ENCODE data around the gene SH3BGRL2. TPM values are rescaled to one million over a fixed set of nuclear protein-coding genes. Genes with fewer than 3 reads are reported as not detected.

The SH3BGRL2 gene
- total and polyA plus RNA-seq, 9 donors: 6.3 to 9.5 (median 8.2) TPM

- no peak for DNase-seq
- Histone ChIP-seq H3K27ac (ENCODE audit: low read length) (no peak overlapping the region), H3K4me3 (ENCODE audit: low read length) (no peak overlapping the region), H3K9me3 (replicated peaks; ENCODE audit: control insufficient read depth, low read depth, low read length) (no peaks in the 10 kb centered on the region), H3K4me1 (ENCODE audit: control insufficient read depth, insufficient read depth, low read length) (no peaks in the 10 kb centered on the region), H3K36me3 (ENCODE audit: control insufficient read depth, insufficient read depth, low read length) (no peaks in the 10 kb centered on the region), H3K27me3 (ENCODE audit: control insufficient read depth, insufficient read depth, low read length) (no peaks in the 10 kb centered on the region)
- no CpG with 5 or more reads among the region's 1 CpG for WGBS (ENCODE audit: insufficient coverage)
Measured at GRCh38 chr6:79684876-79685275, 53.7 kb downstream of the SH3BGRL2 start.

- Histone ChIP-seq H3K9me3 (replicated peaks; ENCODE audit: control insufficient read depth, low read depth, low read length) (no peaks in the 10 kb centered on the region), H3K27me3 (ENCODE audit: control insufficient read depth, insufficient read depth, low read length) (no peaks in the 10 kb centered on the region), H3K4me3 (ENCODE audit: low read length) (no peak overlapping the region), H3K27ac (ENCODE audit: low read length) (no peak overlapping the region), H3K36me3 (ENCODE audit: control insufficient read depth, insufficient read depth, low read length) (no peaks in the 10 kb centered on the region), H3K4me1 (ENCODE audit: control insufficient read depth, insufficient read depth, low read length) (no peaks in the 10 kb centered on the region)
- DNase-seq: no peak
- WGBS (ENCODE audit: insufficient coverage): 60% methylated on average over 1 of the region's 3 CpGs
Measured at GRCh38 chr6:79686707-79687309, 55.7 kb downstream of the SH3BGRL2 start.

- no peaks in the 10 kb centered on the region for H3K36me3 ChIP-seq (ENCODE audit: control insufficient read depth, insufficient read depth, low read length)
- no peak overlapping the region for H3K27ac ChIP-seq (ENCODE audit: low read length)
- H3K4me1 ChIP-seq (ENCODE audit: control insufficient read depth, insufficient read depth, low read length): no peaks in the 10 kb centered on the region
- DNase-seq: no peak
- no peaks in the 10 kb centered on the region for H3K27me3 ChIP-seq (ENCODE audit: control insufficient read depth, insufficient read depth, low read length)
- no peaks in the 10 kb centered on the region for H3K9me3 ChIP-seq (replicated peaks; ENCODE audit: control insufficient read depth, low read depth, low read length)
- H3K4me3 ChIP-seq (ENCODE audit: low read length): no peak overlapping the region
- no CpG with 5 or more reads among the region's 1 CpG for WGBS (ENCODE audit: insufficient coverage)
Measured at GRCh38 chr6:79687759-79688158, 56.6 kb downstream of the SH3BGRL2 start.

GRCh38 chr6:79694156-79694555, 63.0 kb downstream of the SH3BGRL2 start:
- H3K36me3 ChIP-seq (ENCODE audit: control insufficient read depth, insufficient read depth, low read length): no peaks in the 10 kb centered on the region
- no CpG with 5 or more reads among the region's 3 CpGs for WGBS (ENCODE audit: insufficient coverage)
- H3K9me3 ChIP-seq (replicated peaks; ENCODE audit: control insufficient read depth, low read depth, low read length): no peaks in the 10 kb centered on the region
- H3K4me1 ChIP-seq (ENCODE audit: control insufficient read depth, insufficient read depth, low read length): no peaks in the 10 kb centered on the region
- H3K27me3 ChIP-seq (ENCODE audit: control insufficient read depth, insufficient read depth, low read length): no peaks in the 10 kb centered on the region
- H3K4me3 ChIP-seq (ENCODE audit: low read length): no peak overlapping the region
- no peak overlapping the region for H3K27ac ChIP-seq (ENCODE audit: low read length)
- no peak for DNase-seq

DNA sequence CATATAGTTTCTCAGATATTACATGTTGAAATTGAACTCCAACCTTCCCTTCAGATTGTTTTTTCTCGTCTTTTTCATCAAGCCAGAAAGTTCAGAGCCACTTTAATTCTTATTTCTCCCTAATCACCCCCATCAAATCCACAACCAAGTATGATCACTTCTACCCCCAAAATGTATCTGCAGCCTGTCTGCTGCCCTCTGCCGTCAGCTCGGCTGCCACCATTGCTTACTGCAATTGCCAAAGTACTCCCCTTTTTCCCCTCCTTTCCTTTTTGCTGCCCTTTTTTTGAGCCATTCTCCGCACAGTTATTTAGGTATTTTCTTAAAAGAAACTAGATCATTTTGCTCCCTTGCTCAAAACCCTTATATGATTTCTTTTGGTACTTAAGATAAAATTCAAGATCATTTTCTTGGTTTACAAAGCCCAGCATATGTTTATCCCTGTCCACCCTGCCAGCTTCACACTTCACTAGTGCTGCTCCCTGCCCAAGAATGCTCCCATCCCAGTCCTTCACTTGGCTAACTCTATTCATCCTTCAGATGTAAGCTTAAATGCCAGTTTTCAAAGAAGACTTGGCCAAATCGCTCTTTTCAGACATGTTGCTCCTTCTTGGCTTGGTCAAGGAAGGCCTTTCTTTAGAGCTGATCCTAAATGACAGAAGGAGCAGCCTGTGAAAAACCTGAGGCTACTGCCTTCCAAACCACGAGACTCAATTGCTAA, 63.7 kb downstream of the SH3BGRL2 start:
- Histone ChIP-seq H3K36me3 (ENCODE audit: control insufficient read depth, insufficient read depth, low read length) (no peaks in the 10 kb centered on the region), H3K4me3 (ENCODE audit: low read length) (no peak overlapping the region), H3K4me1 (ENCODE audit: control insufficient read depth, insufficient read depth, low read length) (no peaks in the 10 kb centered on the region), H3K27ac (ENCODE audit: low read length) (no peak overlapping the region), H3K27me3 (ENCODE audit: control insufficient read depth, insufficient read depth, low read length) (no peaks in the 10 kb centered on the region), H3K9me3 (replicated peaks; ENCODE audit: control insufficient read depth, low read depth, low read length) (no peaks in the 10 kb centered on the region)
- 91% methylated on average over 6 of the region's 6 CpGs for WGBS (ENCODE audit: insufficient coverage)
- DNase-seq: no peak

- 100% methylated on average over 1 of the region's 4 CpGs for WGBS (ENCODE audit: insufficient coverage)
- H3K27ac ChIP-seq (ENCODE audit: low read length): no peak overlapping the region
- H3K27me3 ChIP-seq (ENCODE audit: control insufficient read depth, insufficient read depth, low read length): no peaks in the 10 kb centered on the region
- H3K9me3 ChIP-seq (replicated peaks; ENCODE audit: control insufficient read depth, low read depth, low read length): no peaks in the 10 kb centered on the region
- H3K4me1 ChIP-seq (ENCODE audit: control insufficient read depth, insufficient read depth, low read length): no peaks in the 10 kb centered on the region
- no peak for DNase-seq
- H3K36me3 ChIP-seq (ENCODE audit: control insufficient read depth, insufficient read depth, low read length): no peaks in the 10 kb centered on the region
- H3K4me3 ChIP-seq (ENCODE audit: low read length): no peak overlapping the region
Measured at GRCh38 chr6:79697430-79697829, 66.3 kb downstream of the SH3BGRL2 start.

GRCh38 chr6:79699606-79700005, 68.5 kb downstream of the SH3BGRL2 start:
- H3K27me3 ChIP-seq (ENCODE audit: control insufficient read depth, insufficient read depth, low read length): no peaks in the 10 kb centered on the region
- DNase-seq: no peak
- no peak overlapping the region for H3K27ac ChIP-seq (ENCODE audit: low read length)
- H3K4me1 ChIP-seq (ENCODE audit: control insufficient read depth, insufficient read depth, low read length): no peaks in the 10 kb centered on the region
- no peaks in the 10 kb centered on the region for H3K36me3 ChIP-seq (ENCODE audit: control insufficient read depth, insufficient read depth, low read length)
- no CpG with 5 or more reads among the region's 7 CpGs for WGBS (ENCODE audit: insufficient coverage)
- H3K9me3 ChIP-seq (replicated peaks; ENCODE audit: control insufficient read depth, low read depth, low read length): no peaks in the 10 kb centered on the region
- no peak overlapping the region for H3K4me3 ChIP-seq (ENCODE audit: low read length)

DNA sequence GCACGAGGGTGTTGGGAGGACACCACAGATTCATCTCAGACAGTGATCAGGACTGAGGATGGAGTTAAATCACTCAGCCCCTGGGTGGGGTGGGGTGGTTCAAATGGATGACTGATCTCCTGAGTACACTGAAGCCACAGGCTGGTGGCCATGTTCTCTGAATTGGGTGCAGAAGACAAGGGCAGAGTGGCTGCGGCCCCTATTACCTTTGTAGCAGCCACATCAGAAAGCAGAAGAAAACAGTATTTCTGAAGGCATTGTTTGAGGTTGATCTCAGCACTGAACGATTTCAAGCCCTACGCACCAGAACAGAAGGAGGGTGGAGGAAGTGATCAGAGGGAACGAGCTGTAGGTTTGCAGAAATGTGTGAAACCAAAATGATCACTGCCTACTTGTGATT, 71.6 kb downstream of the SH3BGRL2 start:
- Histone ChIP-seq H3K27me3 (ENCODE audit: control insufficient read depth, insufficient read depth, low read length) (no peaks in the 10 kb centered on the region), H3K9me3 (replicated peaks; ENCODE audit: control insufficient read depth, low read depth, low read length) (no peaks in the 10 kb centered on the region), H3K4me1 (ENCODE audit: control insufficient read depth, insufficient read depth, low read length) (no peaks in the 10 kb centered on the region), H3K27ac (ENCODE audit: low read length) (no peak overlapping the region), H3K36me3 (ENCODE audit: control insufficient read depth, insufficient read depth, low read length) (no peaks in the 10 kb centered on the region), H3K4me3 (ENCODE audit: low read length) (no peak overlapping the region)
- no peak for DNase-seq
- 86% methylated on average over 5 of the region's 5 CpGs for WGBS (ENCODE audit: insufficient coverage)

- H3K27ac ChIP-seq (ENCODE audit: low read length): no peak overlapping the region
- DNase-seq: no peak
- no peaks in the 10 kb centered on the region for H3K4me1 ChIP-seq (ENCODE audit: control insufficient read depth, insufficient read depth, low read length)
- H3K4me3 ChIP-seq (ENCODE audit: low read length): no peak overlapping the region
- H3K36me3 ChIP-seq (ENCODE audit: control insufficient read depth, insufficient read depth, low read length): no peaks in the 10 kb centered on the region
- H3K27me3 ChIP-seq (ENCODE audit: control insufficient read depth, insufficient read depth, low read length): no peaks in the 10 kb centered on the region
- no peaks in the 10 kb centered on the region for H3K9me3 ChIP-seq (replicated peaks; ENCODE audit: control insufficient read depth, low read depth, low read length)
- no CpG with 5 or more reads among the region's 2 CpGs for WGBS (ENCODE audit: insufficient coverage)
Measured at GRCh38 chr6:79704200-79704599, 73.1 kb downstream of the SH3BGRL2 start.

GRCh38 chr6:79705456-79705995, 74.4 kb downstream of the SH3BGRL2 start:
- WGBS (ENCODE audit: insufficient coverage): 100% methylated on average over 1 of the region's 5 CpGs
- H3K27ac ChIP-seq (ENCODE audit: low read length): no peak overlapping the region
- DNase-seq: no peak

More at GRCh38 chr6:79705456-79705995, 74.4 kb downstream of the SH3BGRL2 start:
- H3K9me3 ChIP-seq (replicated peaks; ENCODE audit: control insufficient read depth, low read depth, low read length): no peaks in the 10 kb centered on the region
- H3K27me3 ChIP-seq (ENCODE audit: control insufficient read depth, insufficient read depth, low read length): no peaks in the 10 kb centered on the region
- no peak overlapping the region for H3K4me3 ChIP-seq (ENCODE audit: low read length)
- no peaks in the 10 kb centered on the region for H3K4me1 ChIP-seq (ENCODE audit: control insufficient read depth, insufficient read depth, low read length)
- no peaks in the 10 kb centered on the region for H3K36me3 ChIP-seq (ENCODE audit: control insufficient read depth, insufficient read depth, low read length)

All from muscle of leg (tissue), 11 donors.